ENCODE results near the gene RDH14.

The RDH14 gene

DNA sequence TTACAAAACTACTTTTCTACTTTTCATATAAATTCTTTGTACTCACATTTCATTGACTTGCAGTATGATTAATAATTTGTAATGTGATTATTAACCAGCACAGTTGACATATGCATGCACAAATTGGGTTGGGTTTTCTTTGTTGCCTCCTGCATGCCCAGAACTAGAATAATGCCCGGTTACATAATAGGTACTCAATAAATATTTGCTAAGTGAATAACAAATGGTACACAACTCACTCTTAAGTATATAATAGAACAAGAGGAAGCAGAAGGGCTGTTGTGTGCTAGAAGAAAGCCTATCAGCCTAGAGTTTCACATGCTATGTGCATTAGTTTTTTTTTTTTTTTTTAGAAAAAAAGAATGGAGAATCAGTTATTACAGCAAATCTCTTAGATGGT is 9.3 kb downstream of the RDH14 start:
- no peak overlapping the region for H3K9ac ChIP-seq (ENCODE audit: insufficient read length, low read depth)
- H3K9me3 ChIP-seq (ENCODE audit: insufficient read depth, low read length) = no peaks in the 10 kb centered on the region
- DNase-seq (ENCODE audit: low read depth, low spot score) = no peak
- TF ChIP-seq YY1 (IDR thresholded peaks at IDR 0.05; ENCODE audit: insufficient read depth, insufficient read length) (no peak), SUZ12 (IDR thresholded peaks at IDR 0.05; ENCODE audit: extremely low read depth, insufficient read depth, insufficient read length) (no peak)
- no peaks in the 10 kb centered on the region for H3K27me3 ChIP-seq (ENCODE audit: insufficient read depth, insufficient read length)
- H3K4me3 ChIP-seq (ENCODE audit: insufficient read length, low read depth) = no peak overlapping the region
- H3K4me1 ChIP-seq (ENCODE audit: insufficient read depth, insufficient read length) = no peaks in the 10 kb centered on the region
- H3K36me3 ChIP-seq (ENCODE audit: insufficient read depth, insufficient read length, low read length) = peaks cover 18% of the 10 kb centered on the region

GRCh38 chr2:18550433-18550832 is 10.0 kb downstream of the RDH14 start:
- Histone ChIP-seq H3K9me3 (ENCODE audit: insufficient read depth, low read length) (no peaks in the 10 kb centered on the region), H3K9ac (ENCODE audit: insufficient read length, low read depth) (no peak overlapping the region), H3K27me3 (ENCODE audit: insufficient read depth, insufficient read length) (no peaks in the 10 kb centered on the region), H3K36me3 (ENCODE audit: insufficient read depth, insufficient read length, low read length) (peaks cover 16% of the 10 kb centered on the region), H3K4me3 (ENCODE audit: insufficient read length, low read depth) (no peak overlapping the region), H3K4me1 (ENCODE audit: insufficient read depth, insufficient read length) (no peaks in the 10 kb centered on the region)
- TF ChIP-seq SUZ12 (IDR thresholded peaks at IDR 0.05; ENCODE audit: extremely low read depth, insufficient read depth, insufficient read length) (no peak), ZNF274 (IDR thresholded peaks at IDR 0.05; ENCODE audit: low read depth, low read length) (no peak), YY1 (IDR thresholded peaks at IDR 0.05; ENCODE audit: insufficient read depth, insufficient read length) (no peak)
- DNase-seq (ENCODE audit: low read depth, low spot score) = no peak

DNA sequence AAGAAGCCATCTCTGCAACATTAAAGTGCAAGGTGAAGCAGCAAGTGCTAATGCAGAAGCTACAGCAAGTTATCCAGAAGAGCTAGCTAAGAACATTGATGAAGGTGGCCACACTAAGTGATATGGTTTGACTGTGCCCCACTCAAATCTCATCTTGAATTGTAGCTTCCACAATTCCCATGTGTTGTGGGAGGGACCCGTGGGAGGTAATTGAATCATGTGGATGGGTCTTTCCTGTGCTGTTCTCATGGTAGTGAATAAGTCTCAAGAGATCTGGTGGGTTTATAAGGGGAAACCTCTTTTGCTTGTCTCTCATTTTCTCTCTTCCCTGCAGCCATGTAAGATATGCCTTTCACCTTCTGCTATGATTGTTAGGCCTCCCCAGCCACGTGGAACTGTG is 11.4 kb downstream of the RDH14 start:
- Histone ChIP-seq H3K9ac (ENCODE audit: insufficient read length, low read depth) (no peak overlapping the region), H3K4me1 (ENCODE audit: insufficient read depth, insufficient read length) (no peaks in the 10 kb centered on the region), H3K27me3 (ENCODE audit: insufficient read depth, insufficient read length) (no peaks in the 10 kb centered on the region), H3K4me3 (ENCODE audit: insufficient read length, low read depth) (no peak overlapping the region), H3K36me3 (ENCODE audit: insufficient read depth, insufficient read length, low read length) (peaks cover 6% of the 10 kb centered on the region), H3K9me3 (ENCODE audit: insufficient read depth, low read length) (no peaks in the 10 kb centered on the region)
- no peak for DNase-seq (ENCODE audit: low read depth, low spot score)
- TF ChIP-seq YY1 (IDR thresholded peaks at IDR 0.05; ENCODE audit: insufficient read depth, insufficient read length) (no peak), ZNF274 (IDR thresholded peaks at IDR 0.05; ENCODE audit: low read depth, low read length) (no peak), SUZ12 (IDR thresholded peaks at IDR 0.05; ENCODE audit: extremely low read depth, insufficient read depth, insufficient read length) (no peak)

GRCh38 chr2:18548621-18549020 is 11.8 kb downstream of the RDH14 start:
- H3K4me3 ChIP-seq (ENCODE audit: insufficient read length, low read depth) = no peak overlapping the region
- no peaks in the 10 kb centered on the region for H3K27me3 ChIP-seq (ENCODE audit: insufficient read depth, insufficient read length)
- no peak for DNase-seq (ENCODE audit: low read depth, low spot score)
- TF ChIP-seq SUZ12 (IDR thresholded peaks at IDR 0.05; ENCODE audit: extremely low read depth, insufficient read depth, insufficient read length) (no peak), YY1 (IDR thresholded peaks at IDR 0.05; ENCODE audit: insufficient read depth, insufficient read length) (no peak), ZNF274 (IDR thresholded peaks at IDR 0.05; ENCODE audit: low read depth, low read length) (no peak)
- no peak overlapping the region for H3K9ac ChIP-seq (ENCODE audit: insufficient read length, low read depth)
- H3K36me3 ChIP-seq (ENCODE audit: insufficient read depth, insufficient read length, low read length) = peaks cover 5% of the 10 kb centered on the region
- no peaks in the 10 kb centered on the region for H3K9me3 ChIP-seq (ENCODE audit: insufficient read depth, low read length)
- no peaks in the 10 kb centered on the region for H3K4me1 ChIP-seq (ENCODE audit: insufficient read depth, insufficient read length)

DNA sequence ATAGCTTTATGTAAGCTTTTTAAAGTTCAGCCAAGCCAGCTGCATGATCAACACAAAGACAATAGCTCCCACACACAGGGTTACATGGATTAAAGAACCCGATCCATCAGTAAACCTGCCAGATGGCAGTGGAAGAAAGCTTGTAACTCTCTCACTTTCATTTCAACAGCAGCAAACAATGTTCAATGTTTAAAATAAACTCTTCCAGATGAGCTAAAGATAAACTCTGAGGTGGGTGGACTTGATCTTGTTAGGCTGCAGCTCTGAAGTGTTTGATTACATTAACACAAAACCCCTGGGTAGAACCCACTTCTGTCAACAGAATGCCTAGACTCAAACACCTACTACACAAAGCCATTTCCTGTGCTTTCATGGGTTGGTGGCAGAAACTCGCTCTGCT is 13.9 kb downstream of the RDH14 start:
- DNase-seq (ENCODE audit: low read depth, low spot score) = no peak
- Histone ChIP-seq H3K36me3 (ENCODE audit: insufficient read depth, insufficient read length, low read length) (no peaks in the 10 kb centered on the region), H3K9me3 (ENCODE audit: insufficient read depth, low read length) (no peaks in the 10 kb centered on the region), H3K27me3 (ENCODE audit: insufficient read depth, insufficient read length) (no peaks in the 10 kb centered on the region), H3K9ac (ENCODE audit: insufficient read length, low read depth) (no peak overlapping the region), H3K4me1 (ENCODE audit: insufficient read depth, insufficient read length) (no peaks in the 10 kb centered on the region), H3K4me3 (ENCODE audit: insufficient read length, low read depth) (no peak overlapping the region)
- no peak for TF ChIP-seq ZNF274 (IDR thresholded peaks at IDR 0.05; ENCODE audit: low read depth, low read length)
- TF ChIP-seq SUZ12 (IDR thresholded peaks at IDR 0.05; ENCODE audit: extremely low read depth, insufficient read depth, insufficient read length) = no peak
- TF ChIP-seq YY1 (IDR thresholded peaks at IDR 0.05; ENCODE audit: insufficient read depth, insufficient read length) = no peak

- Histone ChIP-seq H3K9ac (ENCODE audit: insufficient read length, low read depth) (no peak overlapping the region), H3K36me3 (ENCODE audit: insufficient read depth, insufficient read length, low read length) (no peaks in the 10 kb centered on the region), H3K4me3 (ENCODE audit: insufficient read length, low read depth) (no peak overlapping the region), H3K9me3 (ENCODE audit: insufficient read depth, low read length) (no peaks in the 10 kb centered on the region), H3K27me3 (ENCODE audit: insufficient read depth, insufficient read length) (no peaks in the 10 kb centered on the region), H3K4me1 (ENCODE audit: insufficient read depth, insufficient read length) (no peaks in the 10 kb centered on the region)
- DNase-seq (ENCODE audit: low read depth, low spot score) = no peak
- no peak for TF ChIP-seq SUZ12 (IDR thresholded peaks at IDR 0.05; ENCODE audit: extremely low read depth, insufficient read depth, insufficient read length)
- no peak for TF ChIP-seq ZNF274 (IDR thresholded peaks at IDR 0.05; ENCODE audit: low read depth, low read length)
- TF ChIP-seq YY1 (IDR thresholded peaks at IDR 0.05; ENCODE audit: insufficient read depth, insufficient read length) = no peak
Observed at GRCh38 chr2:18545384-18545783, 15.1 kb downstream of the RDH14 start.

DNA sequence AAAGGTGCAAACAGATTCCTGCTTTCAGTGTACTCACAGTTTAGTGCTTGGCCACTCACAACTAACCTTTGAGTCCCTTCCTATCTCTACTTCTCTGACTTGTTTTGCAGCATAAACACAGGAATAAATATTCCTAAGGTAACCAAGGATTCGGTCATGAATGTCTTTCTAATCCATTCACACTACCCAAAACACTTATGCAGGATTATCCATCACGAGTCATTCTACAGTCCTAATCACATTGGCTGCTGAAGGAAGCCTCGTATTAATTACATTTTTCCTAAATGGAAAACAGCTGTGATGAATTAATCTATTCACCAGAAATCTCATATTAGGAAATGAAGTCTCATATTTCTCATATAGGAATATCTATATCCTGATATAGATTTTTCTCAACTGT is 16.3 kb downstream of the RDH14 start:
- Histone ChIP-seq H3K9me3 (ENCODE audit: insufficient read depth, low read length) (no peaks in the 10 kb centered on the region), H3K9ac (ENCODE audit: insufficient read length, low read depth) (no peak overlapping the region), H3K4me1 (ENCODE audit: insufficient read depth, insufficient read length) (no peaks in the 10 kb centered on the region), H3K27me3 (ENCODE audit: insufficient read depth, insufficient read length) (no peaks in the 10 kb centered on the region), H3K4me3 (ENCODE audit: insufficient read length, low read depth) (no peak overlapping the region), H3K36me3 (ENCODE audit: insufficient read depth, insufficient read length, low read length) (no peaks in the 10 kb centered on the region)
- no peak for DNase-seq (ENCODE audit: low read depth, low spot score)
- TF ChIP-seq ZNF274 (IDR thresholded peaks at IDR 0.05; ENCODE audit: low read depth, low read length) = no peak
- no peak for TF ChIP-seq YY1 (IDR thresholded peaks at IDR 0.05; ENCODE audit: insufficient read depth, insufficient read length)
- no peak for TF ChIP-seq SUZ12 (IDR thresholded peaks at IDR 0.05; ENCODE audit: extremely low read depth, insufficient read depth, insufficient read length)

GRCh38 chr2:18540872-18541271 is 19.6 kb downstream of the RDH14 start:
- H3K9ac ChIP-seq (ENCODE audit: insufficient read length, low read depth) = no peak overlapping the region
- TF ChIP-seq YY1 (IDR thresholded peaks at IDR 0.05; ENCODE audit: insufficient read depth, insufficient read length) (no peak), ZNF274 (IDR thresholded peaks at IDR 0.05; ENCODE audit: low read depth, low read length) (no peak), SUZ12 (IDR thresholded peaks at IDR 0.05; ENCODE audit: extremely low read depth, insufficient read depth, insufficient read length) (no peak)
- H3K4me3 ChIP-seq (ENCODE audit: insufficient read length, low read depth) = no peak overlapping the region
- no peaks in the 10 kb centered on the region for H3K9me3 ChIP-seq (ENCODE audit: insufficient read depth, low read length)
- no peaks in the 10 kb centered on the region for H3K36me3 ChIP-seq (ENCODE audit: insufficient read depth, insufficient read length, low read length)
- H3K27me3 ChIP-seq (ENCODE audit: insufficient read depth, insufficient read length) = no peaks in the 10 kb centered on the region
- H3K4me1 ChIP-seq (ENCODE audit: insufficient read depth, insufficient read length) = no peaks in the 10 kb centered on the region
- DNase-seq (ENCODE audit: low read depth, low spot score) = no peak
